ENCODE measurements around the gene ODF4.

- TF ChIP-seq EZH2phosphoT487 (IDR thresholded peaks at IDR 0.05; ENCODE audit: borderline replicate concordance, low read length) (no peak), CTCF (IDR thresholded peaks at IDR 0.05; ENCODE audit: low read depth, low read length, poor library complexity, severe bottlenecking) (no peak)
Observed at GRCh38 chr17:8392274-8392673, 52.6 kb downstream of the ODF4 start.
